Gastroesophageal sphincter (tissue), 4 donors: ENCODE data around the gene ANKRD1. TPM values are rescaled to one million over a fixed set of nuclear protein-coding genes. Genes with fewer than 3 reads are reported as not detected.

Source experiments
- ATAC-seq: fragments of 150-250 bp; one replicate; pipeline ENCODE4 v1.9.1; 2016; ENCODE audit warnings: mild to moderate bottlenecking, moderate library complexity
- H3K27ac ChIP-seq, 4 donors: fragments of 200-600 bp; sonication (generic) in 3 of 4; 1 replicate in 3 of 4; 2 replicates in 1 of 4; pipeline ENCODE4 v1.5.1; 2016 to 2019
- H3K27me3 ChIP-seq: fragments of 200-600 bp; sonication (generic); one replicate; pipeline ENCODE4 v1.5.1; 2019
- H3K36me3 ChIP-seq, 2 donors: fragments of 200-600 bp; sonication (generic); one replicate each; pipeline ENCODE4 v1.5.1; 2019; ENCODE audit warnings: control low read depth in 1 of 2
- H3K4me1 ChIP-seq, 3 donors: fragments of 200-600 bp; sonication (generic); 1 replicate in 2 of 3; 2 replicates in 1 of 3; pipeline ENCODE4 v1.5.1; 2016 to 2019; ENCODE audit warnings: control low read depth in 2 of 3
- H3K4me3 ChIP-seq, 2 donors: fragments of 200-600 bp; sonication (generic); one replicate each; pipeline ENCODE4 v1.5.1; 2019; ENCODE audit warnings: mild to moderate bottlenecking in 1 of 2, moderate library complexity in 1 of 2
- H3K9me3 ChIP-seq, 3 donors: fragments of 200-600 bp; sonication (generic); one replicate each; pipeline ENCODE4 v1.5.1; 2017 to 2019; ENCODE audit warnings: control low read depth in 2 of 3
- CTCF ChIP-seq, 4 experiments: fragments of 200-600 bp in 2 of 4; fragments of 450-650 bp in 2 of 4; sonication (generic) in 1 of 4; IDR thresholded peaks; one replicate each; pipeline ENCODE4 v1.5.1; 2017 to 2019; ENCODE audit warnings: antibody characterized with exemption in 4 of 4, mild to moderate bottlenecking in 2 of 4, moderate library complexity in 2 of 4
- EP300 ChIP-seq: sonication (generic); formaldehyde crosslinking; IDR thresholded peaks from one replicate; pipeline ENCODE4 v1.6.1; 2017; ENCODE audit warnings: antibody characterized with exemption, mild to moderate bottlenecking
- POLR2A ChIP-seq, 2 donors: fragments of 450-650 bp; IDR thresholded peaks; one replicate each; pipeline ENCODE4 v1.6.1; 2017; ENCODE audit warnings: antibody characterized with exemption in 2 of 2, mild to moderate bottlenecking in 2 of 2, moderate library complexity in 1 of 2
- POLR2AphosphoS5 ChIP-seq: sonication (generic); formaldehyde crosslinking; IDR thresholded peaks from one replicate; pipeline ENCODE4 v1.6.1; 2017; ENCODE audit warnings: antibody characterized with exemption
- WGBS, 2 donors: methylation state at CpG; one replicate each; pipeline ENCODE4 v1.1.5; 2018; ENCODE audit warnings: low coverage in 1 of 2; 5-methylcytosine and 5-hydroxymethylcytosine counted together
- total RNA-seq, 4 donors: library from RNA; depleted of rRNA; stranded (reverse); fragments of >200 nt; gene quantifications; one replicate each; pipeline ENCODE4 v1.1.0, GENCODE V29; 2016

The ANKRD1 gene
- total RNA-seq, 4 donors from 2014 or later: not detected

- TF ChIP-seq EP300 (no peak), CTCF (IDR thresholded peaks at IDR 0.05) (no peak), POLR2A (IDR thresholded peaks at IDR 0.05) (no peak), POLR2AphosphoS5 (no peak)
- peaks cover 0 to 71% of the 10 kb centered on the region in 2 donors for H3K36me3 ChIP-seq
- H3K4me3 ChIP-seq: no peak overlapping the region
- 88 to 98% methylated on average over 2 of the region's 2 CpGs for WGBS, 2 donors
- no peaks in the 10 kb centered on the region for H3K27me3 ChIP-seq
- peaks cover 0 to 8% (median 0%) of the 10 kb centered on the region in 3 donors for H3K4me1 ChIP-seq
- H3K9me3 ChIP-seq: no peaks in the 10 kb centered on the region
- no peak for ATAC-seq
- no peak overlapping the region for H3K27ac ChIP-seq
Measured at GRCh38 chr10:90879062-90879461, 41.8 kb downstream of the ANKRD1 start.

- peak overlapping the region; percentile 67 to 73 for H3K4me3 ChIP-seq
- WGBS, 2 donors: 23 to 27% methylated on average over 8 of the region's 8 CpGs
- ATAC-seq: no peak
- H3K27me3 ChIP-seq: peaks cover 5% of the 10 kb centered on the region
- H3K4me1 ChIP-seq: peaks cover 0 to 35% (median 6%) of the 10 kb centered on the region in 3 donors
- peaks cover 0 to 27% of the 10 kb centered on the region in 2 donors for H3K36me3 ChIP-seq
- no peak overlapping the region for H3K27ac ChIP-seq
- no peak for TF ChIP-seq EP300
- TF ChIP-seq CTCF (IDR thresholded peaks at IDR 0.05): no peak
- TF ChIP-seq POLR2AphosphoS5: no peak
- TF ChIP-seq POLR2A (IDR thresholded peaks at IDR 0.05): no peak
- H3K9me3 ChIP-seq: no peaks in the 10 kb centered on the region
Measured at GRCh38 chr10:90872648-90873020, 48.3 kb downstream of the ANKRD1 start.

GRCh38 chr10:90871766-90872647, 48.9 kb downstream of the ANKRD1 start, which contains the start of gene RPP30:
RPP30 (plus strand) TSS chr10:90871974; CDS start chr10:90871987, 13 bp downstream.
- Histone ChIP-seq H3K9me3 (no peaks in the 10 kb centered on the region), H3K27ac (peak within 1 kb of the TSS in 3 of 4 donors; percentile 73 to 80 (median 77)), H3K36me3 (peaks cover 0 to 21% of the 10 kb centered on the region in 2 donors), H3K27me3 (peaks cover 5% of the 10 kb centered on the region), H3K4me3 (peak within 1 kb of the TSS; percentile 67 to 73), H3K4me1 (peaks cover 0 to 35% (median 6%) of the 10 kb centered on the region in 3 donors)
- TF ChIP-seq POLR2AphosphoS5 (no peak), CTCF (IDR thresholded peaks at IDR 0.05) (peak in 2 of 4 experiments; percentile 14 to 27)
- WGBS, 2 donors: 1 to 3% methylated on average over 6 to 13 of the region's 43 CpGs
- ATAC-seq: peak; percentile 97

- H3K36me3 ChIP-seq: peaks cover 0 to 14% of the 10 kb centered on the region in 2 donors
- H3K4me3 ChIP-seq: peak overlapping the region; percentile 67 to 73
- peak; percentile 4 to 62 (median 36) for TF ChIP-seq CTCF (IDR thresholded peaks at IDR 0.05)
- no peak for TF ChIP-seq EP300
- WGBS, 2 donors: 0% methylated on average over 13 to 14 of the region's 14 CpGs
- peak; percentile 66 for ATAC-seq
- peaks cover 5% of the 10 kb centered on the region for H3K27me3 ChIP-seq
- H3K27ac ChIP-seq: peak overlapping the region in 3 of 4 donors; percentile 73 to 80 (median 77)
- no peaks in the 10 kb centered on the region for H3K9me3 ChIP-seq
- peaks cover 0 to 35% (median 6%) of the 10 kb centered on the region in 3 donors for H3K4me1 ChIP-seq
Measured at GRCh38 chr10:90871279-90871765, 49.6 kb downstream of the ANKRD1 start.
